ENCODE data around the gene SNX10. TPM values are rescaled to one million over a fixed set of nuclear protein-coding genes. Genes with fewer than 3 reads are reported as not detected.

The SNX10 gene
- total and polyA plus RNA-seq, 11 donors = 0.36 to 22.1 (median 1.1) TPM

- intact Hi-C loops (cut with DNase I) = no loop called here
- 95 to 97% (median 97%) methylated on average over 3 of the region's 3 CpGs for WGBS, 4 donors
- no peak overlapping the region for H3K4me3 ChIP-seq
- ATAC-seq (no peak), DNase-seq (no peak)
- H3K9me3 ChIP-seq = no peaks in the 10 kb centered on the region
- no peaks in the 10 kb centered on the region for H3K36me3 ChIP-seq
- TF ChIP-seq CTCF (IDR thresholded peaks at IDR 0.05) = no peak
- no peak for TF ChIP-seq POLR2A (IDR thresholded peaks at IDR 0.05)
- peaks cover 0 to 38% (median 10%) of the 10 kb centered on the region in 9 donors for H3K27me3 ChIP-seq
- H3K27ac ChIP-seq = no peak overlapping the region
- H3K4me1 ChIP-seq = peaks cover 0 to 13% (median 6%) of the 10 kb centered on the region in 12 donors
Observed at GRCh38 chr7:26393818-26394217, 102.2 kb downstream of the SNX10 start.

GRCh38 chr7:26397332-26397731, 105.7 kb downstream of the SNX10 start:
- Histone ChIP-seq H3K27ac (peak overlapping the region in 2 of 12 donors; percentile 66 to 81), H3K36me3 (no peaks in the 10 kb centered on the region), H3K4me3 (no peak overlapping the region), H3K27me3 (peaks cover 0 to 15% (median 4%) of the 10 kb centered on the region in 9 donors), H3K9me3 (no peaks in the 10 kb centered on the region), H3K4me1 (peaks cover 0 to 19% (median 10%) of the 10 kb centered on the region in 12 donors)
- no peak for DNase-seq
- no peak for ATAC-seq
- TF ChIP-seq POLR2A (IDR thresholded peaks at IDR 0.05) (no peak), CTCF (IDR thresholded peaks at IDR 0.05) (no peak)
- WGBS, 4 donors = 47 to 57% (median 55%) methylated on average over 7 of the region's 7 CpGs
- intact Hi-C loops (cut with DNase I) = no loop called here

- Histone ChIP-seq H3K27ac (peak overlapping the region in 11 of 12 donors; percentile 5 to 81 (median 66)), H3K4me3 (peak overlapping the region; percentile 59 to 74 (median 64)), H3K9me3 (no peaks in the 10 kb centered on the region), H3K27me3 (peaks cover 0 to 15% (median 4%) of the 10 kb centered on the region in 9 donors), H3K36me3 (no peaks in the 10 kb centered on the region), H3K4me1 (peaks cover 0 to 19% (median 10%) of the 10 kb centered on the region in 12 donors)
- intact Hi-C loops (cut with DNase I) = no loop called here
- TF ChIP-seq CTCF (IDR thresholded peaks at IDR 0.05) (no peak), POLR2A (IDR thresholded peaks at IDR 0.05) (no peak)
- ATAC-seq = peak; percentile 26 to 72 (median 62)
- peak in 4 of 5 donors; percentile 23 to 71 (median 45) for DNase-seq
- WGBS, 4 donors = 3 to 4% (median 4%) methylated on average over 33 to 38 of the region's 38 CpGs
Observed at GRCh38 chr7:26397796-26398426, 106.2 kb downstream of the SNX10 start.

GRCh38 chr7:26398427-26398755, 106.7 kb downstream of the SNX10 start:
- Histone ChIP-seq H3K4me3 (peak overlapping the region; percentile 59 to 74 (median 64)), H3K36me3 (no peaks in the 10 kb centered on the region), H3K27ac (peak overlapping the region in 11 of 12 donors; percentile 41 to 81 (median 66)), H3K27me3 (peaks cover 0 to 15% (median 3%) of the 10 kb centered on the region in 9 donors), H3K4me1 (peaks cover 0 to 19% (median 10%) of the 10 kb centered on the region in 12 donors), H3K9me3 (no peaks in the 10 kb centered on the region)
- 0 to 3% (median 1%) methylated on average over 15 to 36 of the region's 36 CpGs for WGBS, 4 donors
- peak; percentile 64 to 82 (median 66) for DNase-seq
- ATAC-seq = peak; percentile 64 to 98 (median 94)
- intact Hi-C loops (cut with DNase I) = no loop called here
- TF ChIP-seq POLR2A (IDR thresholded peaks at IDR 0.05) (peak in 1 of 2 donors; percentile 34), CTCF (IDR thresholded peaks at IDR 0.05) (peak in 1 of 12 donors; percentile 5)
